H1 (cell line): ENCODE data around the gene RSKR.

Experiments used
- BCL11A ChIP-seq, 2 experiments: IDR thresholded peaks; one replicate each; pipeline ENCODE4 v1.6.1; 2011; ENCODE audit warnings: low read depth in 2 of 2, low read length in 2 of 2, mild to moderate bottlenecking in 2 of 2
- BRCA1 ChIP-seq: IDR thresholded peaks from 2 replicates; pipeline ENCODE4 v1.6.1; 2012; ENCODE audit warnings: low read depth, low read length, improper control_type of control experiment
- CBX8 ChIP-seq: fragments of 300-800, 300-1000 bp; sonication (generic); IDR thresholded peaks from 2 replicates; pipeline ENCODE4 v1.7.1; 2016; ENCODE audit warnings: low read depth, low read length, borderline replicate concordance
- CTCF ChIP-seq, 3 experiments: IDR thresholded peaks; 1 replicate in 2 of 3; 2 replicates in 1 of 3; pipeline versions ENCODE4 v1.5.1 to v1.6.1; 2011; ENCODE audit warnings: low read length in 3 of 3, mild to moderate bottlenecking in 3 of 3, inconsistent platforms in 2 of 3, low read depth in 1 of 3, moderate library complexity in 1 of 3; ENCODE audit not compliant: insufficient read depth in 1 of 3; ENCODE audit errors: control extremely low read depth in 1 of 3
- EP300 ChIP-seq, 2 experiments: IDR thresholded peaks; 1 replicate in 1 of 2; 2 replicates in 1 of 2; pipeline ENCODE4 v1.6.1; 2011 to 2012; ENCODE audit warnings: low read depth in 2 of 2, low read length in 2 of 2, mild to moderate bottlenecking in 2 of 2, borderline replicate concordance in 1 of 2, inconsistent platforms in 1 of 2, moderate library complexity in 1 of 2
- EZH2 ChIP-seq: fragments of 200-600 bp; sonication (generic); IDR thresholded peaks from 2 replicates; pipeline ENCODE4 v1.7.1; 2012; ENCODE audit warnings: low read depth, mild to moderate bottlenecking, moderate library complexity, low read length, inconsistent platforms; ENCODE audit not compliant: severe bottlenecking
- HDAC2 ChIP-seq, 2 experiments: fragments of 300-600 bp in 1 of 2; sonication (generic) in 1 of 2; IDR thresholded peaks; 2 replicates each; pipeline ENCODE4 v1.6.1; 2011 to 2012; ENCODE audit warnings: low read depth in 2 of 2, low read length in 2 of 2, mild to moderate bottlenecking in 2 of 2, moderate library complexity in 2 of 2, borderline replicate concordance in 1 of 2, inconsistent platforms in 1 of 2
- JUN ChIP-seq: IDR thresholded peaks from 2 replicates; pipeline ENCODE4 v1.6.1; 2011; ENCODE audit warnings: low read depth, mild to moderate bottlenecking, improper control_type of control experiment, low read length
- JUND ChIP-seq: IDR thresholded peaks from 2 replicates; pipeline ENCODE4 v1.6.1; 2011; ENCODE audit warnings: mild to moderate bottlenecking, improper control_type of control experiment, low read length
- POLR2A ChIP-seq, 2 experiments: IDR thresholded peaks; 1 replicate in 1 of 2; 2 replicates in 1 of 2; pipeline ENCODE4 v1.6.1; 2011; ENCODE audit warnings: low read depth in 2 of 2, low read length in 2 of 2, mild to moderate bottlenecking in 2 of 2; ENCODE audit errors: control extremely low read depth in 1 of 2
- RFX5 ChIP-seq: IDR thresholded peaks from 2 replicates; pipeline ENCODE4 v1.6.1; 2011; ENCODE audit warnings: low read depth, low read length, improper control_type of control experiment, borderline replicate concordance
- SP1 ChIP-seq: IDR thresholded peaks from 2 replicates; pipeline ENCODE4 v1.6.1; 2011; ENCODE audit warnings: low read depth, low read length
- SP2 ChIP-seq: IDR thresholded peaks from 2 replicates; pipeline ENCODE4 v1.6.1; 2012; ENCODE audit warnings: mild to moderate bottlenecking, low read length, inconsistent platforms
- TAF1 ChIP-seq: IDR thresholded peaks from 2 replicates; pipeline ENCODE4 v1.6.1; 2011; ENCODE audit warnings: mild to moderate bottlenecking, low read depth, low read length

DNA sequence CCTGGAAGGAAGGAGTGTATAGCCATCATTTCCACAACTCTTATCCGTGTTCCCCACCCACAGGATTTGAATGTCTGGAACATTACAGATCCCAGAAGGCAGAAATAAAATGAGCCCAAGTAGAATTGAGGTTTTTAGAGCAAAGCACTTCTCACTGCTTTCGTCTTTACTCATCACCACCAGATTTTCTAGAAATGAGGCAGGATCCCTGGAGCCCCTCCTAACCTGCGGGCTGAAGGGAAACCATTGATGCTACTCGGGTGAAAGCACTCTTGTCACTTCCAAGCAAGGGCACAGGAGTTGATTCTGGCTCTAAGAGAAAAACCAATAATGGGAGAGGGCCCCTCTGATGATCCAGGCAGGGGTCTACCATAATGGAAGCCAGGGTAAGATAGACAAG, 34.5 kb downstream of the RSKR start:
- TF ChIP-seq EZH2 (no peak), CTCF (IDR thresholded peaks at IDR 0.05; ENCODE audit: control extremely low read depth in 1 of 3, insufficient read depth in 1 of 3, low read depth in 1 of 3, low read length in 3 of 3) (no peak), POLR2A (IDR thresholded peaks at IDR 0.05; ENCODE audit: control extremely low read depth in 1 of 2, low read depth in 2 of 2, low read length in 2 of 2) (no peak), BCL11A (IDR thresholded peaks at IDR 0.05; ENCODE audit: low read depth in 2 of 2, low read length in 2 of 2) (no peak), TAF1 (no peak), CBX8 (no peak), HDAC2 (IDR thresholded peaks at IDR 0.05; ENCODE audit: borderline replicate concordance in 1 of 2, low read depth in 2 of 2, low read length in 2 of 2) (no peak), RFX5 (no peak), SP2 (no peak), JUND (no peak), SP1 (no peak), JUN (no peak), EP300 (IDR thresholded peaks at IDR 0.05; ENCODE audit: borderline replicate concordance in 1 of 2, low read depth in 2 of 2, low read length in 2 of 2) (no peak), BRCA1 (no peak)
